ENCODE data around the gene PITPNB. TPM values are rescaled to one million over a fixed set of nuclear protein-coding genes. Genes with fewer than 3 reads are reported as not detected.

The PITPNB gene
- total and polyA plus RNA-seq, 11 donors = 13.6 to 84.7 (median 46.7) TPM

DNA sequence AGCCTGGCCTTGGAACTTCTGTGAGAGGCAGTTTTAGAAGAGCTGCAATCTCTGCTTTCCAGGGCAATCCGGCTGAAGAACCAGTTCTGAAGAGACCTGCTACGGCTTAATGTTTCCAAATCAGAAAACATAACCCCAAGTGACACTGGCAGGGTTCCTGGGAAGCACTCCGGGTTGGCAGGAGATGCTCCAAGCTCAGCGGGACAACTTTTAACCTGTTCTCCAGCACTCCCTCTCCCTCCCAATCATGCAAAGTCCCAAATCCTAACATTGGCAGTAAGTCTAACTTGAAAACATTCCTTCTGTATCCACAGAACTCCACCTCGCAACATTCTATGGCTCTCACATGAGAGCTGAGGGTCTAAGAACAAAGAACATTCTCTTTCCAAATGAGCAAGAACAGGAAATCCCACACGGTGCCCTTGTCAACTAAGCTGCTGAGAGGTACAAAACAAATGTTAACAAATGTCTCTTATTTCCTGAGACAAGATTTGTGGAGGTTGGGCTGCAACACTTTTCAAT lies 69.0 kb downstream of the PITPNB start:
- ATAC-seq (peak; percentile 27 to 65 (median 60)), DNase-seq (peak in 1 of 5 donors; percentile 33)
- H3K27ac ChIP-seq = peak overlapping the region in 6 of 12 donors; percentile 4 to 50 (median 36)
- peaks cover 0 to 41% (median 20%) of the 10 kb centered on the region in 12 donors for H3K4me1 ChIP-seq
- 9 to 21% (median 13%) methylated on average over 6 of the region's 6 CpGs for WGBS, 4 donors
- H3K27me3 ChIP-seq = no peaks in the 10 kb centered on the region
- H3K36me3 ChIP-seq = peaks cover 0 to 88% (median 56%) of the 10 kb centered on the region in 9 donors
- TF ChIP-seq, protein P1, sequence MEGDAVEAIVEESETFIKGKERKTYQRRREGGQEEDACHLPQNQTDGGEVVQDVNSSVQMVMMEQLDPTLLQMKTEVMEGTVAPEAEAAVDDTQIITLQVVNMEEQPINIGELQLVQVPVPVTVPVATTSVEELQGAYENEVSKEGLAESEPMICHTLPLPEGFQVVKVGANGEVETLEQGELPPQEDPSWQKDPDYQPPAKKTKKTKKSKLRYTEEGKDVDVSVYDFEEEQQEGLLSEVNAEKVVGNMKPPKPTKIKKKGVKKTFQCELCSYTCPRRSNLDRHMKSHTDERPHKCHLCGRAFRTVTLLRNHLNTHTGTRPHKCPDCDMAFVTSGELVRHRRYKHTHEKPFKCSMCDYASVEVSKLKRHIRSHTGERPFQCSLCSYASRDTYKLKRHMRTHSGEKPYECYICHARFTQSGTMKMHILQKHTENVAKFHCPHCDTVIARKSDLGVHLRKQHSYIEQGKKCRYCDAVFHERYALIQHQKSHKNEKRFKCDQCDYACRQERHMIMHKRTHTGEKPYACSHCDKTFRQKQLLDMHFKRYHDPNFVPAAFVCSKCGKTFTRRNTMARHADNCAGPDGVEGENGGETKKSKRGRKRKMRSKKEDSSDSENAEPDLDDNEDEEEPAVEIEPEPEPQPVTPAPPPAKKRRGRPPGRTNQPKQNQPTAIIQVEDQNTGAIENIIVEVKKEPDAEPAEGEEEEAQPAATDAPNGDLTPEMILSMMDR (IDR thresholded peaks at IDR 0.05) = no peak
- TF ChIP-seq POLR2A (IDR thresholded peaks at IDR 0.05) = no peak
- intact Hi-C loops (cut with DNase I) = no loop called here
- no peaks in the 10 kb centered on the region for H3K9me3 ChIP-seq
- H3K4me3 ChIP-seq = no peak overlapping the region

DNA sequence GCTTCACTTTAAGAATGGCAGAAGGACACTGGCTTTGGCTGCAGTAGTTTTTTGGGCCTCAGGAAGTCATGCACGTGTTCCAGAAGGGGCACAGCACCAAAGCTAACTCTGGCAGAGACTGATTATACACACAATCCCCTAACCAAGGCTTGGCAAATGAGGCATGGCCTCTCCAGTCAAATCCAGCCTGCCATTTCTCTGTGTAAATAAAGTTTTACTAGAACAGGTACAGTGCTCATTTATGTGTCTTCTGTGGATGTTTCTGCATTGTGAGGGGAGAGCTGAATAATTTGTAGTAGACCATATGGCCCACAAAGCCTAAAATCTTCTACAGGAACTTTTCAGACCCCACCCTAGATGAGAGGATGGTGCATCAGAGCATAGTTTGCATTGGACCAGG lies 71.1 kb downstream of the PITPNB start:
- Histone ChIP-seq H3K9me3 (no peaks in the 10 kb centered on the region), H3K27ac (no peak overlapping the region), H3K36me3 (peaks cover 0 to 68% (median 41%) of the 10 kb centered on the region in 9 donors), H3K4me3 (no peak overlapping the region), H3K27me3 (no peaks in the 10 kb centered on the region), H3K4me1 (peaks cover 0 to 40% (median 20%) of the 10 kb centered on the region in 12 donors)
- WGBS, 4 donors = 88 to 100% (median 93%) methylated on average over 1 of the region's 1 CpG
- intact Hi-C loops (cut with DNase I) = no loop called here
- TF ChIP-seq POLR2A (IDR thresholded peaks at IDR 0.05) = no peak
- TF ChIP-seq, protein P1 (IDR thresholded peaks at IDR 0.05) = no peak
- DNase-seq = peak in 1 of 5 donors; percentile 8
- no peak for ATAC-seq

DNA sequence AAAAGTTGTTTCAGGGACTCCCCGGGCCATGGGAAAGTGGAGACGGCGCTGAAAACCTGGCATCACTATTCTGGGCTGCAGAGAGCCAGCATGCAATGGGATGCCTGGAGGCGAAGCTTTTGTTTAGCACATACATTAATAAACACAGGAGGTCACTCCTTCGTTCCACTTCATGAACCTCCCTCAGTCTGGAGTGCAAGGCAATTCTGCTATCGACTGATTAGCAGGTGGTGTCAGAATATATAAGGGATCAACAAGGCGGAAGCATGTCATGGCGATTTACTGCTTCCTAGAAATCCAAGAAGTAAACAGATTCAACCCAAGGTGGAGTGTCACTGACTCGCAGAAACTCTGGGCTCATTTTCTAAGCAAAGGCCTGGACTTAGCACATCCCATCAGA lies 72.1 kb downstream of the PITPNB start:
- H3K27ac ChIP-seq = no peak overlapping the region
- peaks cover 0 to 57% (median 31%) of the 10 kb centered on the region in 9 donors for H3K36me3 ChIP-seq
- intact Hi-C loops (cut with DNase I) = no loop called here
- ATAC-seq (no peak), DNase-seq (peak in 1 of 5 donors; percentile 6)
- WGBS, 4 donors = 95 to 99% (median 97%) methylated on average over 8 to 9 of the region's 9 CpGs
- H3K27me3 ChIP-seq = no peaks in the 10 kb centered on the region
- TF ChIP-seq POLR2A (IDR thresholded peaks at IDR 0.05) = no peak
- TF ChIP-seq, protein P1 (IDR thresholded peaks at IDR 0.05) = no peak
- H3K4me1 ChIP-seq = peaks cover 0 to 43% (median 24%) of the 10 kb centered on the region in 12 donors
- H3K9me3 ChIP-seq = no peaks in the 10 kb centered on the region
- H3K4me3 ChIP-seq = no peak overlapping the region

DNA sequence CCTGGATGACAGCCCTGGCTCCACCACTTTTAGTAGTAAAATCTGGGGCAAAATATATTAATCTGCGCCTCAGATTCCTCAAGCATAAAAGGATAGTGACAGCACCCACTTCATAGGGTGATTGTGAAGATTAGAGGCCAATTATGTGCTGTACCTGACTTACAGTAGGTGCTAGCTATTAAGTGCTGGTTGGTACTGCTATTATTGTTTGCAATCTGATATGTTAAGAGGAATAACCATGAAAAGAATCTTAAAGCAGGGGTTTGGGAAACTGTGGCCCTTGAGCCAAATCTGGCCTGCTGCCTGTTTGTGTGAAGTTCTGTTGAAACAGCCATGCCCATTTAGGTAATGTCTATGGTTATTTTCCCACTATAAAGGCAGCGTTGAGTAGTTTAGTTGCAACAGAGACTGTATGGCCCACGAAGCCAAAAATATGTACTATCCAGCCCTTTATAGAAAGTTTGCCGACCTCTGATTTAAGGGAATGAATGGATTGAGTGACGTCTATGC lies 72.8 kb downstream of the PITPNB start:
- TF ChIP-seq, protein P1 (IDR thresholded peaks at IDR 0.05) = no peak
- TF ChIP-seq POLR2A (IDR thresholded peaks at IDR 0.05) = no peak
- H3K27ac ChIP-seq = no peak overlapping the region
- ATAC-seq = no peak
- H3K36me3 ChIP-seq = peaks cover 0 to 51% (median 25%) of the 10 kb centered on the region in 9 donors
- intact Hi-C loops (cut with DNase I) = no loop called here
- no peaks in the 10 kb centered on the region for H3K9me3 ChIP-seq
- H3K4me1 ChIP-seq = peaks cover 0 to 45% (median 25%) of the 10 kb centered on the region in 12 donors
- peak in 1 of 5 donors; percentile 2 for DNase-seq
- 90 to 96% (median 92%) methylated on average over 5 of the region's 5 CpGs for WGBS, 4 donors
- no peak overlapping the region for H3K4me3 ChIP-seq
- no peaks in the 10 kb centered on the region for H3K27me3 ChIP-seq
